Inferior parietal cortex (tissue), 1 donor: ENCODE data around the gene BORCS5.
A peak's percentile ranks its signal among the peaks of the same experiment; 100 is the strongest.
"Not testable (repeated sequence)": the region's sequence is repeated elsewhere in the genome, so short reads cannot be mapped to it uniquely, and the experiment has no call there.

ENCODE experiments used
- DNase-seq: peaks from one replicate; pipeline ENCODE4 v3.0.0-alpha.2; 2016; ENCODE audit errors: extremely low spot score

The BORCS5 gene

GRCh38 chr12:12356896-12357718 is at the start of gene BORCS5:
TSS of gene BORCS5 (plus strand) at chr12:12357078. CDS start at chr12:12357452, 374 bp downstream.
- DNase-seq = peak; percentile 96

- DNase-seq = not testable (repeated sequence)
Observed at GRCh38 chr12:12310695-12311094, 46.2 kb upstream of the BORCS5 start.

- DNase-seq = no peak
Observed at GRCh38 chr12:12315838-12316237, 41.0 kb upstream of the BORCS5 start.

- DNase-seq = no peak
Observed at GRCh38 chr12:12319451-12320183, 37.3 kb upstream of the BORCS5 start.

GRCh38 chr12:12323118-12323517 is 33.8 kb upstream of the BORCS5 start:
- no peak for DNase-seq

- DNase-seq = no peak
Observed at GRCh38 chr12:12323591-12323990, 33.3 kb upstream of the BORCS5 start.

GRCh38 chr12:12326262-12326661 is 30.6 kb upstream of the BORCS5 start:
- no peak for DNase-seq

GRCh38 chr12:12327802-12328201 is 29.1 kb upstream of the BORCS5 start:
- DNase-seq = peak; percentile 73

- DNase-seq = peak; percentile 54
Observed at GRCh38 chr12:12331244-12331771, 25.6 kb upstream of the BORCS5 start.

GRCh38 chr12:12331896-12332295 is 25.0 kb upstream of the BORCS5 start:
- peak; percentile 18 for DNase-seq

GRCh38 chr12:12333407-12334366 is 23.2 kb upstream of the BORCS5 start:
- DNase-seq = peak; percentile 38

- peak; percentile 53 for DNase-seq
Observed at GRCh38 chr12:12334367-12335040, 22.4 kb upstream of the BORCS5 start.

- DNase-seq = no peak
Observed at GRCh38 chr12:12336049-12336411, 20.8 kb upstream of the BORCS5 start.

GRCh38 chr12:12336511-12336910 is 20.4 kb upstream of the BORCS5 start:
- DNase-seq = no peak

- no peak for DNase-seq
Observed at GRCh38 chr12:12338527-12339168, 18.2 kb upstream of the BORCS5 start.

- peak; percentile 58 for DNase-seq
Observed at GRCh38 chr12:12349711-12350665, 6.9 kb upstream of the BORCS5 start, which contains the start of gene MANSC1. TSS of gene MANSC1 (minus strand) at chr12:12350242. CDS start at chr12:12343314, 6,928 bp downstream.

GRCh38 chr12:12350868-12351463 is 5.9 kb upstream of the BORCS5 start:
- no peak for DNase-seq

- not testable (repeated sequence) for DNase-seq
Observed at GRCh38 chr12:12351468-12352185, 5.3 kb upstream of the BORCS5 start.
